HUES48 (cell line): Measurements from ENCODE around the gene NRL.

Experiments
- H3K27ac ChIP-seq: one replicate; pipeline ENCODE4 v1.7.0; 2013; ENCODE audit warnings: low read depth, low read length, inconsistent platforms
- H3K27me3 ChIP-seq: 2 replicates; pipeline ENCODE4 v1.6.1; 2013; ENCODE audit warnings: mild to moderate bottlenecking, low read length; ENCODE audit not compliant: control insufficient read depth, insufficient read depth
- H3K36me3 ChIP-seq: 2 replicates; pipeline ENCODE4 v1.6.1; 2013; ENCODE audit warnings: low read length; ENCODE audit not compliant: control insufficient read depth, insufficient read depth
- H3K4me1 ChIP-seq: 2 replicates; pipeline ENCODE4 v1.6.1; 2013; ENCODE audit warnings: mild to moderate bottlenecking, low read length; ENCODE audit not compliant: control insufficient read depth, insufficient read depth
- H3K4me3 ChIP-seq: 2 replicates; pipeline ENCODE4 v1.5.1; 2013; ENCODE audit warnings: mild to moderate bottlenecking, low read depth, low read length
- H3K9ac ChIP-seq: 2 replicates; pipeline ENCODE4 v1.6.1; 2013; ENCODE audit warnings: mild to moderate bottlenecking, low read depth, low read length, moderate library complexity
- H3K9me3 ChIP-seq: 2 replicates; pipeline ENCODE4 v1.6.1; 2013; ENCODE audit warnings: low read length; ENCODE audit not compliant: control insufficient read depth, insufficient read depth

The NRL gene

GRCh38 chr14:24132061-24132685, 17.4 kb upstream of the NRL start:
- Histone ChIP-seq H3K9me3 (no peaks in the 10 kb centered on the region), H3K27ac (no peak overlapping the region), H3K4me3 (no peak overlapping the region)

GRCh38 chr14:24131549-24131966, 16.8 kb upstream of the NRL start:
- H3K4me1 ChIP-seq, result peaks cover 1% of the 10 kb centered on the region; the same call in 1 of the 2 replicates
- no peak overlapping the region for H3K9ac ChIP-seq
- H3K36me3 ChIP-seq, result no peaks in the 10 kb centered on the region
- H3K9me3 ChIP-seq, result no peaks in the 10 kb centered on the region
- H3K27me3 ChIP-seq, result no peaks in the 10 kb centered on the region
- no peak overlapping the region for H3K27ac ChIP-seq
- H3K4me3 ChIP-seq, result no peak overlapping the region

More at GRCh38 chr14:24132061-24132685, 17.4 kb upstream of the NRL start:
- Histone ChIP-seq H3K9ac (no peak overlapping the region), H3K4me1 (peaks cover 5% of the 10 kb centered on the region; the same call in 1 of the 2 replicates), H3K27me3 (no peaks in the 10 kb centered on the region), H3K36me3 (no peaks in the 10 kb centered on the region)

GRCh38 chr14:24130717-24131548, 16.2 kb upstream of the NRL start:
- H3K4me1 ChIP-seq, result no peaks in the 10 kb centered on the region

GRCh38 chr14:24130380-24130716, 15.6 kb upstream of the NRL start, which contains the start of gene FITM1:
FITM1 (plus strand) TSS chr14:24130659; CDS start chr14:24131564, 905 bp downstream.
- Histone ChIP-seq H3K9ac (no peak within 1 kb of the TSS), H3K36me3 (no peaks in the 10 kb centered on the region), H3K27ac (no peak within 1 kb of the TSS), H3K9me3 (no peaks in the 10 kb centered on the region), H3K27me3 (no peaks in the 10 kb centered on the region), H3K4me3 (no peak within 1 kb of the TSS), H3K4me1 (no peaks in the 10 kb centered on the region)

More at GRCh38 chr14:24130717-24131548, 16.2 kb upstream of the NRL start:
- Histone ChIP-seq H3K36me3 (no peaks in the 10 kb centered on the region), H3K27me3 (no peaks in the 10 kb centered on the region), H3K9me3 (no peaks in the 10 kb centered on the region), H3K27ac (no peak overlapping the region), H3K4me3 (no peak overlapping the region), H3K9ac (no peak overlapping the region)

DNA sequence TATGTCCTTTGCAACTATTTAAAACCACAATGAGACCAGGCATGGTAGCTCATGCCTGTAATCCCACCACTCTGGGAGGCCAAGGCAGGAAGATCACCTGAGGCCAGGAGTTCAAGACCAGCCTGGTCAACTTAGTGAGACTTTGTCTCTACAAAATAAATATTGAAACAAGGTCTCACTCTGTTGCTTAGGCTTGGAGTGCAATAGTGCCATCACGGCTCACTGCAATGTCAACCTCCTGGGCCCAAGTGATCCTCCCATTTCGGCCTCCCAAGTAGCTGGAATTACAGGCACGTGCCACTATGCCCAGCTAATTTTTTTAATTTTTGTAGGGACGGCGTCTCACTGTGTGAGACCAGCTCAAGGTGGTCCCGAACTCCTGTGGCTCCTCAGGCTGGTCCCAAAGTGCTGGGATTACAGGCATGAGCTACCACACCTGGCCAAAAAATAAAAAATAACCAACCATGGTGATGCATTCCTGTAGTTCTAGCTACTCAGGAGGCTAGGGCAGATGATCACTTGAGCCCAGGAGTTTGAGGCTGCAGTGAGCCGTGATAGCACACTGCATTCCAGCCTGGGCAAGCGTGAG, 14.8 kb upstream of the NRL start:
- H3K27ac ChIP-seq, result no peak overlapping the region
- H3K36me3 ChIP-seq, result no peaks in the 10 kb centered on the region
- no peaks in the 10 kb centered on the region for H3K27me3 ChIP-seq
- no peaks in the 10 kb centered on the region for H3K4me1 ChIP-seq
- H3K4me3 ChIP-seq, result no peak overlapping the region
- no peak overlapping the region for H3K9ac ChIP-seq
- no peaks in the 10 kb centered on the region for H3K9me3 ChIP-seq

- Histone ChIP-seq H3K4me3 (no peak overlapping the region), H3K27ac (no peak overlapping the region), H3K9ac (no peak overlapping the region), H3K9me3 (no peaks in the 10 kb centered on the region), H3K27me3 (no peaks in the 10 kb centered on the region), H3K36me3 (peaks cover 17% of the 10 kb centered on the region), H3K4me1 (no peaks in the 10 kb centered on the region)
Observed at GRCh38 chr14:24127673-24128072, 12.9 kb upstream of the NRL start.

DNA sequence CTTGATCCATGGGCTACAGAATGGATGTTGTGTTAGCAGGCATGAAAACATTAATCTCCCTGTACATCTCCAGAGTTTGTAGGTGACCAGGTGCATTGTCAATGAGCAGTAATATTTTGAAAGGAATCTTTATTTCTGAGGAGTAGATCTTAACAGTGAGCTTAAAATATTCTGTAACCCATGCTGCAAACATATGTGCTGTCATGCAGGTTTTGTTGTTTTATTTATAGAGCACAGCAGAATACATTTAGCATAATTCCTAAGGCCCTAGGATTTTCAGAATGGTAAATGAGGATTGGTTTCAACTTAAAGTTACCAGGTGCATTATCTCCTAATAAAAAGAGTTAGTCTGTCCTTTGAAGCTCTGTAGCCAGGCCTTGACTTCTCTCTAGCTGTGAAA, 12.2 kb upstream of the NRL start:
- Histone ChIP-seq H3K9ac (no peak overlapping the region), H3K27ac (no peak overlapping the region), H3K4me3 (no peak overlapping the region), H3K27me3 (no peaks in the 10 kb centered on the region), H3K36me3 (peaks cover 22% of the 10 kb centered on the region), H3K4me1 (no peaks in the 10 kb centered on the region), H3K9me3 (no peaks in the 10 kb centered on the region)

DNA sequence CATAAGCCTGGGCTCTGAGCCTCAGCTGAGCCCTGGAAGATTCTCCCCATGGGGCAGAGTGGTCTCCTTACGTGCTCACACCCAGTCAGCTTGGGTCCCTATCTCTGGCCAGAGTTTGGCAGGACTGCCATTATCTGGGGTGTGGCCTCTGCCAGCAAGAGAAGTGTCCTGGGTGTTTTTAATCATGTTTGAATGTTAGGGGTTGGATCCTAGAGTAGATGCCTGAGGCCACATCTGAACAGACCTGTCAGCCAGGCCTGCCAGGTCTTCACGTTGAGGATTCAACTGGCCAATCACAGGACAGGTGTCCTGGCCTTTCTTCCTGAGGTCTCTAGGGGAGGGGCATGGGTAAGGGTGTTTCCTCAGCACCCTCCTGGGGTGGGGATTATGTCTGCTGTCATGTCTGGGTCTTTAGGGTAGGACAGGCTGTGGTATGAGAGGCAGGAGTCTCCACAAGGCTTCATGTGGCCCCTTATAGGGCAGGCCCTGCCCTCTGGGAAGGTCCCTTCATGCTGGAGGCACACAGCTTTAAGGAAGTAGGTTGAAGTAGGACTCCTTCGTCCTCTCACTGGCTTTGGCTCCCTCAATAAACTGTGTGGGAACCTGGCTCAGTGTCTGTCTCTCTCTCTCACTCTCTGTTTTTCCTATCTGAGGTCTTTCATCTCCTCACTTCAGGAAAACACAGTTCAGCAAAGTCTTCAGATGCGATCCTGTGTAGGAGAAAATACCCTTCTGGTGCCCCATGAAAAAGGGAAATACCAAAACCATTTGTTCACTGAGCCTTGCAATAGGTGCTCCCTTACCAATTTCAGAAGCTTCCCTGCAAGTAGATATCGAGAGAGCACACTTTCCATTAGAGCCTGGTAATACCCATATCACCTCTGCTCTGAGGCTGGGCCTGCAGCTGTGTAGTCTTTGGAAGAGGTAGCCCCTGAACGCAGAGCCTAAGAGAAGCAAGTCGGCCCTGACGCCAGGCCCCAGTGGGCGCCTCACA, 9.0 kb upstream of the NRL start:
- no peak overlapping the region for H3K27ac ChIP-seq
- H3K9ac ChIP-seq, result no peak overlapping the region
- H3K9me3 ChIP-seq, result no peaks in the 10 kb centered on the region
- no peaks in the 10 kb centered on the region for H3K4me1 ChIP-seq
- H3K4me3 ChIP-seq, result no peak overlapping the region
- H3K36me3 ChIP-seq, result peaks cover 51% of the 10 kb centered on the region
- no peaks in the 10 kb centered on the region for H3K27me3 ChIP-seq

DNA sequence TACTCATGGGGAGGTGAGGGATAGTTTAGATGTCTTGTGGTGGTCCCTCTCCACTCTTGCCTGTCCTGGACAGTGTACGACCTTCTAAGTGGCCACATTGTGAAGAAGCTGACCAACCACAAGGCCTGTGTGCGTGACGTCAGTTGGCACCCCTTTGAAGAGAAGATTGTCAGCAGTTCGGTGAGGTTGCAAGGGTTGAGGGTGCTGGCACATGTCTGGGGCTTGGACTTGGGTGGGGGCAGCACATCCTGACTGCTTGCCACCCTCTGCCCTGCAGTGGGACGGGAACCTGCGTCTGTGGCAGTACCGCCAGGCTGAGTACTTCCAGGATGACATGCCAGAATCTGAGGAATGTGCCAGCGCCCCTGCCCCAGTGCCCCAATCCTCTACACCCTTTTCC, 8.1 kb upstream of the NRL start:
- Histone ChIP-seq H3K9me3 (no peaks in the 10 kb centered on the region), H3K4me1 (no peaks in the 10 kb centered on the region), H3K4me3 (no peak overlapping the region), H3K9ac (no peak overlapping the region), H3K36me3 (peaks cover 59% of the 10 kb centered on the region), H3K27ac (no peak overlapping the region), H3K27me3 (no peaks in the 10 kb centered on the region)

- Histone ChIP-seq H3K4me3 (no peak overlapping the region), H3K4me1 (no peaks in the 10 kb centered on the region), H3K27ac (no peak overlapping the region), H3K9ac (no peak overlapping the region), H3K36me3 (peaks cover 64% of the 10 kb centered on the region), H3K27me3 (no peaks in the 10 kb centered on the region), H3K9me3 (no peaks in the 10 kb centered on the region)
Observed at GRCh38 chr14:24122416-24122815, 7.7 kb upstream of the NRL start.
